Measurements from ENCODE around the gene RIMBP2. TPM values are rescaled to one million over a fixed set of nuclear protein-coding genes. Genes with fewer than 3 reads are reported as not detected.

The RIMBP2 gene
- total and polyA plus RNA-seq, 2 experiments from 2014 or later, result not detected

- H4K20me1 ChIP-seq (ENCODE audit: insufficient read depth), result no peaks in the 10 kb centered on the region
- no peaks in the 10 kb centered on the region for H3K79me2 ChIP-seq (ENCODE audit: insufficient read depth)
- in situ Hi-C loops (cut with MboI), result no loop called here
- no peak overlapping the region for H3K4me3 ChIP-seq
- no peaks in the 10 kb centered on the region for H3K9me3 ChIP-seq (ENCODE audit: low read depth)
- TF ChIP-seq EZH2phosphoT487 (IDR thresholded peaks at IDR 0.05; ENCODE audit: insufficient read depth, low read depth) (no peak), EZH2 (IDR thresholded peaks at IDR 0.05; ENCODE audit: insufficient read depth, poor library complexity, severe bottlenecking) (no peak)
- 25 to 28% methylated on average over 5 of the region's 5 CpGs for WGBS, 2 experiments (ENCODE audit: low coverage in 1 of 2, low lambda C conversion rate in 2 of 2, missing lambda C conversion rate in 2 of 2)
- H2AFZ ChIP-seq, result no peak overlapping the region
- no peak overlapping the region for H3K27ac ChIP-seq
- no peak overlapping the region for H3K4me2 ChIP-seq (ENCODE audit: unreplicated experiment)
- no peaks in the 10 kb centered on the region for H3K4me1 ChIP-seq (ENCODE audit: insufficient read depth)
- H3F3A ChIP-seq (ENCODE audit: insufficient read depth), result no peaks in the 10 kb centered on the region
- no peak overlapping the region for H3K9ac ChIP-seq
- H3K9me2 ChIP-seq (ENCODE audit: insufficient read depth), result no peaks in the 10 kb centered on the region
- no peak for DNase-seq
- H3K36me3 ChIP-seq (ENCODE audit: low read depth), result no peaks in the 10 kb centered on the region
- H3K27me3 ChIP-seq (replicated peaks; ENCODE audit: insufficient read depth), result no peaks in the 10 kb centered on the region
Observed at GRCh38 chr12:130508318-130508717, 207.8 kb downstream of the RIMBP2 start.

- in situ Hi-C loops (cut with MboI), result no loop called here
- H3K9me3 ChIP-seq (ENCODE audit: low read depth), result no peaks in the 10 kb centered on the region
Observed at GRCh38 chr12:130506844-130507243, 209.3 kb downstream of the RIMBP2 start.

GRCh38 chr12:130504840-130505175, 211.3 kb downstream of the RIMBP2 start:
- no peaks in the 10 kb centered on the region for H3K9me2 ChIP-seq (ENCODE audit: insufficient read depth)
- no peaks in the 10 kb centered on the region for H3K9me3 ChIP-seq (ENCODE audit: low read depth)
- in situ Hi-C loops (cut with MboI), result no loop called here
- DNase-seq, result no peak
- H3K4me3 ChIP-seq, result no peak overlapping the region
- no peak overlapping the region for H3K4me2 ChIP-seq (ENCODE audit: unreplicated experiment)
- H4K20me1 ChIP-seq (ENCODE audit: insufficient read depth), result no peaks in the 10 kb centered on the region
- 51 to 54% methylated on average over 5 of the region's 5 CpGs for WGBS, 2 experiments (ENCODE audit: low coverage in 1 of 2, low lambda C conversion rate in 2 of 2, missing lambda C conversion rate in 2 of 2)
- TF ChIP-seq EZH2phosphoT487 (IDR thresholded peaks at IDR 0.05; ENCODE audit: insufficient read depth, low read depth), result no peak
- no peak for TF ChIP-seq EZH2 (IDR thresholded peaks at IDR 0.05; ENCODE audit: insufficient read depth, poor library complexity, severe bottlenecking)
- H3K36me3 ChIP-seq (ENCODE audit: low read depth), result no peaks in the 10 kb centered on the region
- H3F3A ChIP-seq (ENCODE audit: insufficient read depth), result no peaks in the 10 kb centered on the region
- H3K9ac ChIP-seq, result no peak overlapping the region
- no peak overlapping the region for H3K27ac ChIP-seq
- no peaks in the 10 kb centered on the region for H3K79me2 ChIP-seq (ENCODE audit: insufficient read depth)
- H3K4me1 ChIP-seq (ENCODE audit: insufficient read depth), result no peaks in the 10 kb centered on the region
- no peak overlapping the region for H2AFZ ChIP-seq
- no peaks in the 10 kb centered on the region for H3K27me3 ChIP-seq (replicated peaks; ENCODE audit: insufficient read depth)

More at GRCh38 chr12:130506844-130507243, 209.3 kb downstream of the RIMBP2 start:
- H3K9me2 ChIP-seq (ENCODE audit: insufficient read depth), result no peaks in the 10 kb centered on the region
- H3K9ac ChIP-seq, result no peak overlapping the region
- no peak for DNase-seq
- no peak overlapping the region for H3K27ac ChIP-seq
- H2AFZ ChIP-seq, result no peak overlapping the region
- no peaks in the 10 kb centered on the region for H4K20me1 ChIP-seq (ENCODE audit: insufficient read depth)
- no peaks in the 10 kb centered on the region for H3K36me3 ChIP-seq (ENCODE audit: low read depth)
- H3K4me3 ChIP-seq, result no peak overlapping the region
- no peak for TF ChIP-seq EZH2phosphoT487 (IDR thresholded peaks at IDR 0.05; ENCODE audit: insufficient read depth, low read depth)
- TF ChIP-seq EZH2 (IDR thresholded peaks at IDR 0.05; ENCODE audit: insufficient read depth, poor library complexity, severe bottlenecking), result no peak
- H3K27me3 ChIP-seq (replicated peaks; ENCODE audit: insufficient read depth), result no peaks in the 10 kb centered on the region
- no peaks in the 10 kb centered on the region for H3K79me2 ChIP-seq (ENCODE audit: insufficient read depth)
- H3K4me1 ChIP-seq (ENCODE audit: insufficient read depth), result no peaks in the 10 kb centered on the region
- WGBS, 2 experiments (ENCODE audit: low coverage in 1 of 2, low lambda C conversion rate in 2 of 2, missing lambda C conversion rate in 2 of 2), result 18 to 20% methylated on average over 4 of the region's 4 CpGs
- H3K4me2 ChIP-seq (ENCODE audit: unreplicated experiment), result no peak overlapping the region
- no peaks in the 10 kb centered on the region for H3F3A ChIP-seq (ENCODE audit: insufficient read depth)

- Histone ChIP-seq H4K20me1 (ENCODE audit: insufficient read depth) (no peaks in the 10 kb centered on the region), H2AFZ (no peak overlapping the region), H3K4me3 (no peak overlapping the region), H3K9me3 (ENCODE audit: low read depth) (no peaks in the 10 kb centered on the region), H3K4me2 (ENCODE audit: unreplicated experiment) (no peak overlapping the region), H3K9me2 (ENCODE audit: insufficient read depth) (no peaks in the 10 kb centered on the region), H3K79me2 (ENCODE audit: insufficient read depth) (no peaks in the 10 kb centered on the region), H3K9ac (no peak overlapping the region), H3K27me3 (replicated peaks; ENCODE audit: insufficient read depth) (no peaks in the 10 kb centered on the region), H3K4me1 (ENCODE audit: insufficient read depth) (no peaks in the 10 kb centered on the region), H3K36me3 (ENCODE audit: low read depth) (no peaks in the 10 kb centered on the region), H3F3A (ENCODE audit: insufficient read depth) (no peaks in the 10 kb centered on the region), H3K27ac (no peak overlapping the region)
- in situ Hi-C loops (cut with MboI), result no loop called here
- TF ChIP-seq EZH2phosphoT487 (IDR thresholded peaks at IDR 0.05; ENCODE audit: insufficient read depth, low read depth) (no peak), EZH2 (IDR thresholded peaks at IDR 0.05; ENCODE audit: insufficient read depth, poor library complexity, severe bottlenecking) (no peak)
- DNase-seq, result no peak
- WGBS, 2 experiments (ENCODE audit: low coverage in 1 of 2, low lambda C conversion rate in 2 of 2, missing lambda C conversion rate in 2 of 2), result 50 to 52% methylated on average over 18 of the region's 18 CpGs
Observed at GRCh38 chr12:130504110-130504839, 211.8 kb downstream of the RIMBP2 start.
